LoVo (cell line): Measurements from ENCODE around the gene MPRIP.

ENCODE experiments used
- DNase-seq: peaks from one replicate; pipeline ENCODE4 v3.0.0-alpha.2; 2016; ENCODE audit warnings: low spot score

MPRIP gene

DNA sequence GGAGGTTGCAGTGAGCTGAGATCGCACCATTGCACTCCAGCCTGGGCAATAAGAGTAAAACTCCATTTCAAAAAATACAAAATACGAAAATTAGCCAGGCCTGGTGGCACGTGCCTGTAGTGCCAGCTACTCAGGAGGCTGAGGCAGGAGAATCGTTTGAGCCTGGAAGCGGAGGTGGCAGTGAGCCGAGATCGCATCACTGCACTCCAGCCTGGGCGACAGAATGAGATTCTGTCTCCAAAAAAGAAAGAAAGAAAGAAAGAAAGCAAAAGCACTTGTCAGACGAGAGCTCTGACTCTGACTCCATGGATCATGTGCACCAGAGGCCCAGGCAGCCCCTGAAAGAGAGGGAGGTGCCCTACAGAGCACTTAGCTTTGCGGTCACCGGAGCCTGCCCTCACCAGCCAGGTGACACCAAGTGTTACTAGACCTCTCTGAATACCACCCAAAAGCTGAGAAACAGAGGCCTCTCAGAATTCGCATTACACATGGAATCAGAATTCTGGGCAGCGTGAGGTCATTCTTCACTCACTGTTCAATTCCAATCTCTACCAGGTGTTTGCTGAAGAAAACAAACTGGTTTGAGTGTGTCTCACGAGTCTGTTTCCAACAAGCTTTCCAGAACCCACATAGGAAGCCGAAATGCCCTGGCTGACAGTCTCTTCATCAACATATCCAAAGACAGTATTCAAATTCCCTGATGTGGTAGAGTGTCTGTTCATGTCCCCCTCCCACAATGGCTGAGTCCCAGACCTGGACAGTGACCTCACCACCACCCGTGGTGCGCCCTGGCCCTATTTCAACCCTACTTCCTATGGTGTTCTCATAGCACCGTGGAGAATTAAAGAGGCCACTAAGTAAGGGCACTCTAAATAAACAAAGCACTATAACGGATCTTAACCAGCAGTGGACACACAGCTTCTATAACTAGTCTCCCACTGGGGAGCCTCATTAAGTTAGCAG, 193.2 kb downstream of the MPRIP start:
- DNase-seq, result no peak

GRCh38 chr17:17236295-17237025, 194.2 kb downstream of the MPRIP start:
- DNase-seq, result peak; percentile 19

GRCh38 chr17:17237026-17237799, 195.0 kb downstream of the MPRIP start, which contains the start of gene FLCN:
FLCN (minus strand) TSS chr17:17237168; CDS start chr17:17228137, 9,031 bp downstream.
- peak; percentile 87 for DNase-seq

DNA sequence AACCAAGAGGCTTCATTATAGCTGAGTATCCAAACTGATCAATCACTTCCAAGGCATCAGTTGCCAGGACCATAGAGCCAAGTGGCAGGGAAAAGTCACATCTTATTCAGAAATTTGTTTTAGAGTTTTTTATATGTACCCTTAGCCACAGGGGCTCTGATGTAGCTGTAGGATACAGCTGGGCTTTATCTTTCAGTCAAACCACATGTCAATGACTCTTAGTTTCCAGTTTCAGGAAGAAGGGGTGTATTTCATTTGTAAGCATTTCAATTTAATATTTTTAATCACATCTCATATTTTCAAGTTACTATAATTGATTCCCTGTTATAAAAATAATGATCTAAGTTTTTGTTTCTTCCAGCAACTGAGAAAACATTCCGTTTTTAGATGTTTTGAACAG, 197.6 kb downstream of the MPRIP start:
- no peak for DNase-seq

DNA sequence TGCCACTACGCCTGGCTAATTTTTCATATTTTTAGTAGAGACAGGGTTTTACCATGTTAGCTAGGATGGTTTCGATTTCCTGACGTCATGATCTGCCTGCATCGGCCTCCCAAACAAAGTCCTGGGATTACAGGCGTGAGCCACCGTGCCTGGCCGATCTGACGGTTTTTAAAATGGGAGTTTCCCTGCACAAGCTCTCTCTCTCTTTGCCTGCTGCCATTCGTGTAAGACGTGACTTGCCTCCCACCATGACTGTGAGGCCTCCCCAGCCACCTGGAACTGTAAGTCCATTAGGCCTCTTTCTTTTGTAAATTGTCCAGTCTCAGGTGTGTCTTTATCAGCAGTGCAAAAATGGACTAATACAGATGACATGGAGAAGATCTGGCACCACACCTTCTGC, 199.4 kb downstream of the MPRIP start:
- no peak for DNase-seq

DNA sequence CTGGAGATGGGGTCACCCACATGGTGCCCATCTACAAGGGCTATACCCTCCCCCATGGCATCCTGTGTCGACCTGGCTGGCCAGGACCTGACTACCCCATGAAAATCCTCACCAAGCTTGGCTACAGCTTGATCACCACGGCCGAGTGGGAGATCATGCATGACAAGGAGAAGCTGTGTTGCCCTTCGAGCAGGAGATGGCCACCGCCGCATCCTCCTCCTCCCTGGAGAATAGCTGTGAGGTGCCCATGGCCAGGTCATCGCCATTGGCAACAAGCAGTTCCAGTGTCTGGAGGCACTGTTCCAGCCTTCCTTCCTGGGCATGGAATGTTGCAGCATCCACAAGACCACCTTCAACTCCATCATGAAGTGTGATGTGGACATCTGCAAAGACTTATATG, 200.0 kb downstream of the MPRIP start:
- no peak for DNase-seq
